H1 (cell line): ENCODE data around the gene MCF2L2. TPM values are rescaled to one million over a fixed set of nuclear protein-coding genes. Genes with fewer than 3 reads are reported as not detected.

ENCODE experiments used
- ATF2 ChIP-seq: IDR thresholded peaks from 2 replicates; pipeline ENCODE4 v1.6.1; 2012; ENCODE audit warnings: low read length, inconsistent platforms
- CEBPB ChIP-seq: IDR thresholded peaks from 2 replicates; pipeline ENCODE4 v1.6.1; 2012; ENCODE audit warnings: low read depth, low read length
- CHD7 ChIP-seq: fragments of 300-600 bp; sonication (generic); IDR thresholded peaks from 2 replicates; pipeline ENCODE4 v1.7.1; 2012; ENCODE audit warnings: low read length, moderate library complexity, mild to moderate bottlenecking, inconsistent platforms; ENCODE audit not compliant: insufficient replicate concordance
- CREB1 ChIP-seq: IDR thresholded peaks from 2 replicates; pipeline ENCODE4 v1.6.1; 2012; ENCODE audit warnings: inconsistent platforms
- EGR1 ChIP-seq: IDR thresholded peaks from 2 replicates; pipeline ENCODE4 v1.6.1; 2011; ENCODE audit warnings: low read depth, low read length, borderline replicate concordance
- HDAC6 ChIP-seq: IDR thresholded peaks from one replicate; pipeline ENCODE4 v1.7.1; 2012; ENCODE audit warnings: low read depth, mild to moderate bottlenecking, inconsistent platforms, low read length, moderate library complexity
- JUN ChIP-seq: IDR thresholded peaks from 2 replicates; pipeline ENCODE4 v1.6.1; 2011; ENCODE audit warnings: low read depth, mild to moderate bottlenecking, improper control_type of control experiment, low read length
- RNF2 ChIP-seq: fragments of 200-900, 300-1000 bp; sonication (generic); IDR thresholded peaks from 2 replicates; pipeline ENCODE4 v1.7.1; 2016; ENCODE audit warnings: borderline replicate concordance, low read depth, mild to moderate bottlenecking, antibody characterized with exemption, low read length; ENCODE audit not compliant: poor library complexity, severe bottlenecking; ENCODE audit errors: missing control alignments
- SIX5 ChIP-seq: IDR thresholded peaks from 2 replicates; pipeline ENCODE4 v1.6.1; 2011; ENCODE audit warnings: mild to moderate bottlenecking, low read depth, low read length
- TAF1 ChIP-seq: IDR thresholded peaks from 2 replicates; pipeline ENCODE4 v1.6.1; 2011; ENCODE audit warnings: mild to moderate bottlenecking, low read depth, low read length
- polyA plus RNA-seq, 7 experiments: library from polyadenylated mRNA; depleted of rRNA in 3 of 7; stranded (reverse) in 5 of 7; unstranded in 2 of 7; fragments of >200 nt in 5 of 7; fragments of 200-250 nt in 2 of 7; gene quantifications; 1 replicate in 5 of 7; 2 replicates in 1 of 7; 4 replicates in 1 of 7; pipeline versions ENCODE4 v1.2.1 to v1.2.3, GENCODE V29; 2011 to 2013; ENCODE audit warnings: missing spikeins in 2 of 7, mixed read lengths in 2 of 7
- total RNA-seq: library from RNA; stranded (reverse); fragmentation: NEBNext Ultra II Directional; extraction: Animal tissue kit (Norgen Biotek cat#: 25700); gene quantifications from 2 replicates; pipeline ENCODE4 v1.2.1, GENCODE V29; 2021

MCF2L2 gene
- total and polyA plus RNA-seq, 2 of the 8 experiments (the other 6 are each of a cell fraction or from before 2014, with no cell fraction given), result 4.1 to 13.7 TPM

- TF ChIP-seq CHD7, result no peak
- no peak for TF ChIP-seq HDAC6
- no peak for TF ChIP-seq JUN
- TF ChIP-seq CREB1, result no peak
- no peak for TF ChIP-seq TAF1
- TF ChIP-seq CEBPB, result no peak
- TF ChIP-seq RNF2, result no peak
- TF ChIP-seq ATF2, result no peak
- TF ChIP-seq SIX5, result no peak
- no peak for TF ChIP-seq EGR1
Observed at GRCh38 chr3:183313351-183313750, 115.1 kb downstream of the MCF2L2 start (continued).
